ENCODE data around the gene SP1.
"Not testable (repeated sequence)": the region's sequence is repeated elsewhere in the genome, so short reads cannot be mapped to it uniquely, and the experiment has no call there.

The SP1 gene

DNA sequence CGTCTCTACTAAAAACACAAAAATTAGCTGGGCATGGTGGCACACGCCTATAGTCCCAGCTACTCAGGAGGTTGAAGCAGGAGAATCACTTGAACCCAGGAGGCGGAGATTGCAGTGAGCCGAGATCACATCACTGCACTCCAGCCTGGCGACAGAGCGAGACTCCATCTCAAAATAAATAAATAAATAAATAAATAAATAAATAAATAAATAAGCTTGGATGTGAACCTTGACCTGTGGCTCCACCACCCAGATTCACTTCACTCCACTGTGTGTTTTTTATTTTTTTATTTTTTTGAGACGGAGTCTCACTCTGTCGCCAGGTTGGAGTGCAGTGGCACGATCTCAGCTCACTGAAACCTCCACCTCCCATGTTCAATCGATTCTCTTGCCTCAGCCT is 18.3 kb upstream of the SP1 start:
- not testable (repeated sequence) for DNase-seq

DNA sequence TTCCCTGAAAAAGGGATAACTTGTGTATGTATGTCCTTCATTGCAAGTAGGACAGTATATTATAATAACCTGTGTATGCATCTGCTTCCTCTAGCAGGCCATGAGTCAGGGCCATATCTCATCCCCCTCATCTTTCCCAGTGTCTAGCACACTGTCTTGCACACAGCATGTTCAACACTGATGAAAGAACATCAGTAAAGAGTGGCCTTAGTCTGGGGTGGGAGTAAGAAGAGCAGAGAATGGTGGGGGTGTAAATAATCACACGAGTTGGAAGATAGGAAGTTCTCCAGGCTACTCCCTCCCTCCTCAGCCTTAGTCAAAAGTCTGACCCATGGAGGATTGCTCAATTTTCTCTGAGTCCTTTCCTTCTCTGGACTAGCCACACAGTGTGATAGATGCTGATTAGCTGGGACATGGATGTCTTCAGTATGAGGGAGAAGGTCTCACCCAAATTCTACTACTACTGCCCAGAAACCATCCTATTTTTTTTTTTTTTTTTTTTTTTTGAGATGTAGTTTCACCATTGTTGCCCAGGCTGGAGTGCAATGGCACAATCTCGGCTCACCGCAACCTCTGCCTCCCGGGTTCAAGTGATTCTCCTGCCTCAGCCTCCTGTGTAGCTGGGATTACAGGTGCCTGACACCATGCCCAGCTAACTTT is 14.6 kb upstream of the SP1 start:
- DNase-seq = no peak

DNA sequence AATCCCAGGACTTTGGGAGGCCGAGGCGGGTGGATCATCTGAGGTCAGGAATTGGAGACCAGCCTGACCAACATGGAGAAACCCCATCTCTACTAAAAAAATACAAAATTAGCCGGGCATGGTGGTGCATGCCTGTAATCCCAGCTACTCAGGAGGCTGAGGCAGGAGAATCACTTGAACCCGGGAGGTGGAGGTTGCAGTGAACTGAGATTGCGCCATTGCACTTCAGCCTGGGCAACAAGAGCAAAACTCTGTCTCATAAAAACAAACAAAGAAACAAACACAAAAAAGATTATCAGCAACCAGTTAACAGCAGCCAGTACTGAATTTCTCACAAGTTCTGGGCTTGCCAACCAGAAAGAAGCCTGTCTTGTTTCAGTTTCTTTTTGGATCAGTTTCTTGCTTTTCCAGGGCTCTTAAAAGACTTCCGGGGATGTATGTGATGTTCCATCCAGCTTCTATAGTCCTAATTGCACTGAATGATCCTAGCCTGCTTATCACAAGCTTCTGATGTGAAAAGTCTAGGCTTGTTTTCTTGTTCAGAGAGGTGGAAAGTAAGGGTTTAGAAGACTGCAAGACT is 6.3 kb upstream of the SP1 start:
- not testable (repeated sequence) for DNase-seq

DNA sequence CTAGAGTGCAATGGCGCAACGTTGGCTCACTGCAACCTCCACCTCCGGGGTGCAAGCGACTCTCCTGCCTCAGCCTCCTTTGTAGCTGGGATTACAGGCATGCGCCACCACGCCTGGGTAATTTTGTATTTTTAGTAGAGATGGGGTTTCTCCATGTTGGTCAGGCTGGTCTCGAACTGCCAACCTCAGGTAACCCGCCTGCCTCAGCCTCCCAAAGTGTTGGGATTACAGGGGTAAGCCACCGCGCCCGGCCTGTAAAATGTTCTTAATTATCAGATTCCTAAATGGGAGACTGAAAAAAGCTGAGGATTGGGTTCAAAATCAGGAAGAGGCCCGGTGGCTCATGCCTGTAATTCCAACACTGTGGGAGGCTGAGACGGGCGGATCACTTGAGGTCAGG is 5.7 kb upstream of the SP1 start:
- DNase-seq = not testable (repeated sequence)

DNA sequence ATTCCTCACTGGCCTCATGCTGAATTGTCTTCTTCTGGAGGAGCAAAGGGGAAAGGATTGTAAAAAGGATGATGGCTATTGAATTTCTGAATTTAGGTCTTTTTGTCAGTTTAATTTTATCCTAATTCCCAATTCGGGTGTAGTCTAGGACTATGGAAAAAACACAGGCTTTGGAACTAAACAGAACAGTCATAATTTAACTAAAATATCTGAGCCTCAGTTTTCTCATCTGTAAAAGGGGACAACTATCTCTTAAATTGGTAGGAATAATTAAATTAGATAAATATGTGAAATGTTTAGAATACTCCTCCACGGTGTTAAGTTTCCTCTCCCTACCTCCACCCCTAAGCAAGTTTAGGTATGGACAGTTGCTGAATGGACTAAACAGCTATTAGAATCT is 3.2 kb upstream of the SP1 start:
- DNase-seq = no peak

DNA sequence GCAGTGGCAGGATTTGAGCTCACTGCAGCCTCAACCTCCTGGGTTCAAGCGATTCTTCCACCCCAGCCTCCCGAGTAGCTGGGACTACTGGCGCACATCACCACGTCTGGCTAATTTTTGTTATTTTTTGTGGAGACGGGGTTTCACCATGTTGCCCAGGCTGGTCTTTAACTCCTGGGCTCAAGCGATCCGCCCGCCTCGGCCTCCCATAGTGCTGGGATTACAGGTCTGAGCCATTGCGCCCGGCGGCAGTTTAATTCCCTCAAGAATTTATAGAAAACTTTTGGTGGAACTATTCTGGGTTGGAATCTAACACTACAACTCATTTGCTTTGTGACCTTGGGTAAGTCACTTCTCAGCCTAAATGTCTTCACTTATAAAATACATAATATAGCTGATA is 1.8 kb upstream of the SP1 start:
- DNase-seq = no peak

DNA sequence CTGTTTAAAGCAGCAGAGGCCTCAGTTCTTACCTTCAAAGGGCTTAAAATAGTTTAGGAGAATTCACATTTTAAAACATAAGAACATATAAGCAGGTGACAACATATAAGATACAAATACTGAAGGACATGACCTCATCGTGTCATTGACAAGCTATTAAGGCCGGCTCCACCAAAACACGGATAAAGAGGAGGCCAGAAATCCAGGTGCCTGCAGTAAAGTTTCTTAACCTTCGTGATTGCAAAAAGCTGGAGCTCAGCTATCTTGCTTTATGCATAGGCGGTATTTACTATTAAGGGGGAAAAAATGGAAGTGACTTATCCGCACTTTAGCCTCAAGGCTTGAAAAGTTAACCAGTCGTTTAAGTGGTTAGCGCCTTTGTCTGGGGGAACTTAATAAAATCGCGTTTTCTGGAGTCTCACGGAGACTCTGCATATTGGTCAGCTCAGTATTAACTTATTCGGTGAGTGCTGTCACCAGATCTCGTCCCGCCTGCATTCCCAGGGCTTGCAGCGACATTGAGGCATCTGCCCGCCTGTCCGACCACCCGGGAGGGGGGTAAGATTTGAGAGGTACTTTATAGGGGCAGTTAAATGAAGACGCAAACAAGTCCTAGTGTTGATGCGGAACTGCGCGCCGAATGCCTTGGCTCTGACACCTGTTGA is 1.1 kb upstream of the SP1 start:
- no peak for DNase-seq

DNA sequence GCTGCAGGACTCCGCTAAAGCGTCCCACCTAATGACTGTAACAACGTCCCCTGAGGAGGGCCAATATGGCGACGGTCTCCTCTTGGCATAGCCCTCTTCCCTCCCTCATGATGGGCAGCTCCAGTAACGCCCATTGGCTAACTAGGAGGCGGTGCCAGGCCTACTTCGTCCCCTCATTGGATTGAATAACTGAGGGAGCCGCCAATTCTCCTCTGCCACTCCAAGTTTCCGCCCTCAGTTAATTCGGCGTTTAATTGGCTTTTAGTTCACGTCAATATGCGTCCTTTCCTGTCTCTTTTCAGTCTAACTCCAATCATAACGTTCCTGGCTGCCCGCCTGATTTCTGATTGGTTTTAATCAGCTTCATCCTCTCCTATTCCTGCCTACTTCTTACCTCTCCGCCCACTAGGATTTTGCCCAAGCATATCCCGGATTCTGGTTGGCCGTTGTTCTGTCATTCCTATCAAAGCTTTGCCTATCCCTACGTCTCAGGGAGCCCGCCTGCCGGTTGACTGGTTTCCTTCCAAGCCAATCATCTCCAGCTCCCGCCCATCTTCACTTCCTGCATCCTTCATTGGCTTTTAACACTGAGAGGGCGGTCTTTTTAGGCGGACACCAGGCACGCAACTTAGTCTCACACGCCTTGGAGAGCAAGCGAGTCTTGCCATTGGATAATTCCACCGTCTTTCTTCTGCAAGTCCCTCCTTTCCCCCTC is 430 bp upstream of the SP1 start:
- DNase-seq = peak; percentile 99

DNA sequence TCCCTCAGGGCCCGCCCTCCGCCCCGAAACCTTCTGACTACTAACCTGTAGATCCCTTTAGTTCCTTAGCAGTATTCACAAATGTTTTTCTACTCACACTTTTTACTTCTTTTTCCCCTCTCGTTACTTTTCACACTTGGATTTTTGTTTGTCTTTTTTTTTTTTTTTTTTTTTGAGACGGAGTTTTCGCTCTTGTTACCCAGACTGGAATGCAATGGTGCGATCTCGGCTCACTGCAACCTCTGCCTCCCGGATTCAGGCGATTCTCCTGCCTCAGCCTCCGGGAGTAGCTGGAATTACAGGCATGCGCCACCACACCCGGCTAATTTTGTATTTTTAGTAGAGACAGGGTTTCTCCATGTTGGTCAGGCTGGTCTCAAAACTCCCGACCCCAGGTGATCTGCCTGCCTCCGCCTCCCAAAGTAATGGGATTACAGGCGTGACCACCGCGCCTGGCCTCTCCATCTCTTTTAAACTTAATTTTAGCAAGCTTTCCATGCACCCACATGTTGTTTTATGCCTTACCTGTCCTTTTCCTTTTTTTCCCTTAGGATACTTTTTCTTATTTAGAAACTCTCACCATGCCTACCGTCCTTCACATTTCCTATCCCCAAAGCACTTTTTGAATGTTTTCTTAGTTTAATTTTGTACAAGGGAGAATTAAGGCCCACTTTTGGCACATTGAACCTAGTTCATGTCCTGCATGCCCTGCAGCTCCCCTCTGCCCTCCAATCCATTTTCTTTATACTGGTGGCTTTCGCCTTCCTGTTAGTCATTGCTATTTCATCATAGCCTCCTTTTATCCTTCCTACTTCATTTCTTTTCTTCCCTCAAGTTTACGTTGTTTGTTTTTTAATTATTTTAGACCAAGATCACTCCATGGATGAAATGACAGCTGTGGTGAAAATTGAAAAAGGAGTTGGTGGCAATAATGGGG is 1.1 kb downstream of the SP1 start:
- no peak for DNase-seq

DNA sequence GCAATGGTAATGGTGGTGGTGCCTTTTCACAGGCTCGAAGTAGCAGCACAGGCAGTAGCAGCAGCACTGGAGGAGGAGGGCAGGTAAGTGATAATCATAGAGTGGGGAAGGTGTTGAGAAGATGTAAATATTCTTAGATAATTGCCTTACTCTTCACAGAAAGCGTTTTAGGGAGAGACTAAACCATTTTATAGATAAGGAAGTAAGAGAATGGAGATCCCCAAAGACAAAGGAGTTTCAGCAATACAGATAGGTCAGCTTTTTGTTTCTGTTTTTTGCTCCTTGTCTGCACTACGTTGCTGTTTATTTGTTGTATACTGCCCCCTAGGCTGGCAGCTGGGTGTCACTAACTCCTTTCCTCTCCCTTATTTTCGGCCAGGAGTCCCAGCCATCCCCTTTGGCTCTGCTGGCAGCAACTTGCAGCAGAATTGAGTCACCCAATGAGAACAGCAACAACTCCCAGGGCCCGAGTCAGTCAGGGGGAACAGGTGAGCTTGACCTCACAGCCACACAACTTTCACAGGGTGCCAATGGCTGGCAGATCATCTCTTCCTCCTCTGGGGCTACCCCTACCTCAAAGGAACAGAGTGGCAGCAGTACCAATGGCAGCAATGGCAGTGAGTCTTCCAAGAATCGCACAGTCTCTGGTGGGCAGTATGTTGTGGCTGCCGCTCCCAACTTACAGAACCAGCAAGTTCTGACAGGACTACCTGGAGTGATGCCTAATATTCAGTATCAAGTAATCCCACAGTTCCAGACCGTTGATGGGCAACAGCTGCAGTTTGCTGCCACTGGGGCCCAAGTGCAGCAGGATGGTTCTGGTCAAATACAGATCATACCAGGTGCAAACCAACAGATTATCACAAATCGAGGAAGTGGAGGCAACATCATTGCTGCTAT is 2.0 kb downstream of the SP1 start:
- peak; percentile 15 for DNase-seq

DNA sequence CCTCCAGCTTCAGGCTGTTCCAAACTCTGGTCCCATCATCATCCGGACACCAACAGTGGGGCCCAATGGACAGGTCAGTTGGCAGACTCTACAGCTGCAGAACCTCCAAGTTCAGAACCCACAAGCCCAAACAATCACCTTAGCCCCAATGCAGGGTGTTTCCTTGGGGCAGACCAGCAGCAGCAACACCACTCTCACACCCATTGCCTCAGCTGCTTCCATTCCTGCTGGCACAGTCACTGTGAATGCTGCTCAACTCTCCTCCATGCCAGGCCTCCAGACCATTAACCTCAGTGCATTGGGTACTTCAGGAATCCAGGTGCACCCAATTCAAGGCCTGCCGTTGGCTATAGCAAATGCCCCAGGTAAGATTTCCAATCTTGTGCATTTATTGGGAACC is 3.3 kb downstream of the SP1 start:
- no peak for DNase-seq

DNA sequence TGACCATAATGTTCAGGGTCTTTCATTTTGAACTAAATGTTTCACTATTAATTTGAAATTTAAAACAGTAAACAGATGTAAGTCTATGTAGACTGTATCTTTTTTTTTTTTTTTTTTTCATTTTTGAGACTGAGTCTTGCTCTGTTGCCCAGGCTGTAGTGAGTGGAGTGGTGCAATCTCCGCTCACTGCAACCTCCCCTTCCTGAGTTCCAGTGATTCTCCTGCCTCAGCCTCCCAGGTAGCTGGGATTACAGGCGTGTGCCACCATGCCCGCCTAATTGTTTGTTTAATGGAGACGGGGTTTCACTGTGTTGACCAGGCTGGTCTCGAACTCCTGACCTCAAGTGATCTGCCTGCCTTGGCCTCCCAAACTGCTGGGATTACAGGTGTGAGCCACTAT is 6.4 kb downstream of the SP1 start:
- DNase-seq = not testable (repeated sequence)

DNA sequence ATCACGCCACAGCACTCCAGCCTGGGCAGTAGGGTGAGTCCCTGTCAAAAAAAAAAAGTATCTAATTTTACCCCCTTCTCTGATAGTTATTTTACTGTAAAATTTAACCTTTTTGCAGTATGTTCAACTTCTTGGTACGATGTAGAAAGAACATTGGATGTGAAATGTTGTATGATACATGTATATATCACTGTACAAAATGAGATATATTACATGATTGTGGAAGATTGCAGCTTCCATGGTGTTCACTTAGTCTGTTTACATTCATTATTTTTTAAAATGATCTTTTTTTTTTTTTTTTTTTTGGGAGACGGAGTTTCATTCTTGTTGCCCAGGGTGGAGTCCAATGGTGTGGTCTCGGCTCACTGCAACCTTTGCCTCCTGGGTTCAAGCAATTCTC is 9.0 kb downstream of the SP1 start:
- DNase-seq = no peak

DNA sequence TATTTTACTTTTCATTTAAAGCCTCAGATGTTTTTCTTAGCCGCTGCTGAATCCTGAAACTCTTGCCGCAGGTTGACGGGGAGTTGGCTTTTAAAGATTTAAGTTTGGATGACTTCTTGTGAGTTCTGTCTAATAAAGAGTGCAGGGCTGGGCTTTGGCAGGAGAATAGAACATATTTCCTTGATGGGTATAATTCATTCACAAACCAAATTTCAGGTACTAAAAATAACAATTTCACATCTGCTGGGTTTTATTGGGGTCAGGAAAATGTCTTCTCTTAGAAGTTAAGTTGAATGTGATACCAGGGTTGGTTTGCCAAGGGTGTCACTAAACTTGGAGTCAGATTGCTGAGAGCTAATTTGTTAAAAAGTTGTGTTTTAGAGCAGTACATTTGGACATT is 9.7 kb downstream of the SP1 start:
- no peak for DNase-seq

DNA sequence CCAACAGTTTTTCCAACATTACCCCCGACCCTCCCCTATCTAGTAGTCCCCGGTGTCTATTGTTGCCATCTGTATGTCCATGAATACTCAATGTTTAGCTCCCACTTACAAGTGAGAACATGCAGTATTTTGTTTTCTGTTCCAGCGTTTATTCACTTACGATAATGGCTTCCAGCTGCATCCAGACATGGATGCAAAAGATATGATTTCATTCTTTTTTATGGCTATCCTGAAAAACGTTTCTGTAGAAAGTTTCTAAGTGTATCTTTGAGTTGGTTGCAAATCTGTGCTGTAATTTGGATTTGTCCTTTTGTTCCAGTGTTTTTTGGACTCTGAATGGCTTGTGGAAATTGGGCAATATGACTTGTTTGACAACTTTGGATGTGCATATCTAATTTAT is 11.7 kb downstream of the SP1 start:
- DNase-seq = no peak

DNA sequence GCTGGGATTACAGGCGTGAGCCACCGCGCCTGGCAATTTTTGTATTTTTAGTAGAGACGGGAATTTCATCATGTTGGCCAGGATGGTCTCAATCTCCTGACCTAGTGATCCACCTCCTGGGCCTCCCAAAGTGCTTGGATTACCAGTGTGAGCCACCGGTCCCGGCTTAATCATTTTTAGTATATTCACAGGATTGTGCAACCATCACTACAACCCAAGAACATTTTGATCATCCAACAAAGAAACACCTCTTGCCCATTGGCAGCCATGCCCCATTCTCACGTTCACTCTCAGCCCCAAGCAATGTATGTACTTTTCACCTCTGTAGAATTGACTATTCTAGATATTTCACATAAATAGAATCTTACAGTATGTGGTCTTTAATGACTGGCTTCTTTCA is 19.9 kb downstream of the SP1 start:
- no peak for DNase-seq

DNA sequence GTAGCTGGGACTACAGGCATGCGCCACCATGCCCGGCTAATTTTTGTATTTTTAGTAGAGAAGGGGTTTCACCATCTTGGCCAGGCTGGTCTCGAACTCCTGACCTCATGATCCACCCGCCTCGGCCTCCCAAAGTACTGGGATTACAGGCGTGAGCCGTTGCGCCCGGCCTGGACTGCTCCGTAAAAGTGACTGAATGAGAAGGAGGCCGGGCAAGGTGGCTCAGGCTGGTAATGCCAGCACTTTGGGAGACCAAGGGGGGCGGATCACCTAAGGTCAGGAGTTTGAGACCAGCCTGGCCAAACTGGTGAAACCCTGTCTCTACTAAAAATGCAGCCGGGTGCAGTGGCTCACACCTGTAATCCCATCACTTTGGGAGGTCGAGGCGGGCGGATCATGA is 22.4 kb downstream of the SP1 start:
- not testable (repeated sequence) for DNase-seq

DNA sequence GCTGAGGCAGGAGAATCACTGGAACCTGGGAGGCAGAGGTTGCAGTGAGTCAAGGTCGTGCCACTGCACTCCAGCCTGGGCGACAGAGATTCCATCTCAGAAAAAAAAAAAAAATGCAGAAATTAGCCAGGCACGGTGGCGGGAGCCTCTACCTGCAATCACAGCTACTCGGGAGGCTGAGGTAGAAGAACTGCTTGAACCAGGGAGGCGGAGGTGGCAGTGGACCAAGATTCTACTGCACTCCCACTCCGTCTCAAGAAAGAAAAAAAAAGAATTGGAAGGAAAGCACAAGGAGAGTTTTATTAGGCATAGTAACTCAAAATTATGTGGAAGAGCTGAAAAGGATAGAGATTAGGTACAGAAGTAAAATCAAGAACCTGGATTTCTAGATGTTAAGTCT is 22.9 kb downstream of the SP1 start:
- DNase-seq = no peak

DNA sequence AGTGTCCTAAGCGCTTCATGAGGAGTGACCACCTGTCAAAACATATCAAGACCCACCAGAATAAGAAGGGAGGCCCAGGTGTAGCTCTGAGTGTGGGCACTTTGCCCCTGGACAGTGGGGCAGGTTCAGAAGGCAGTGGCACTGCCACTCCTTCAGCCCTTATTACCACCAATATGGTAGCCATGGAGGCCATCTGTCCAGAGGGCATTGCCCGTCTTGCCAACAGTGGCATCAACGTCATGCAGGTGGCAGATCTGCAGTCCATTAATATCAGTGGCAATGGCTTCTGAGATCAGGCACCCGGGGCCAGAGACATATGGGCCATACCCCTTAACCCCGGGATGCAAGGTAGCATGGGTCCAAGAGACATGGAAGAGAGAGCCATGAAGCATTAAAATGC is 31.0 kb downstream of the SP1 start:
- DNase-seq = no peak

DNA sequence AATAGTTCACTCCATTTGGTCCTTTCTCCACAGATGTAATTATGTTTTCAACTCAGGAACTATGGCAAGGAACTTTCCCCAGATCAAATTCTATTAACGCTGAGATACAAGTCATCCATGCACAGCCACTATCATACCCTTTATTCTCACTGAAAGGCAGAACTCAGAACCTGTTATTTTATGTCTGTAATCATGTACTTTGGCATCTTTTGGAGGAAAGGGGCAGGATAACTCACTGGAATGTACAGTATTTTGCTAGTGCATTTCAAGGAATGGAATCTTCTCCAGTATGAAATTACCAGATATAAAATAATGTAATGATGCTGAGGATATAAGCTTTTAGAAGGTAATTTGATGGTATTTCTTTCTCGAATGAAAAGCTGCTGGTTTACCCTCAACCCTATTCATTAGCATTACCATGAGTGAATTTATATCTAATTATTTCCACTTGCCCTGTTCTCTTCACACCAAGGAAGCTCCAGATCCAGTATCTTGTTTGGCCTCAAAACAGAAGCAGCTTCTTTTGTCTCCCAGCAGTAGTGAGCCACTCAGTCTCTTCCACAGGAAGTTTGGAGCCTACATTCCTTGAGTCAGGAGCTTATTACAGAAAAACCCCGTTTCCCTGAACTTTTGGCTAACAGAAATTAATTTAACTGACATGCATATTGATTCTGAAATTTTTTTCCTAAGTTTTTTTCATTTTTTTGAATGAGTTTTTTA is 33.7 kb downstream of the SP1 start:
- no peak for DNase-seq

DNA sequence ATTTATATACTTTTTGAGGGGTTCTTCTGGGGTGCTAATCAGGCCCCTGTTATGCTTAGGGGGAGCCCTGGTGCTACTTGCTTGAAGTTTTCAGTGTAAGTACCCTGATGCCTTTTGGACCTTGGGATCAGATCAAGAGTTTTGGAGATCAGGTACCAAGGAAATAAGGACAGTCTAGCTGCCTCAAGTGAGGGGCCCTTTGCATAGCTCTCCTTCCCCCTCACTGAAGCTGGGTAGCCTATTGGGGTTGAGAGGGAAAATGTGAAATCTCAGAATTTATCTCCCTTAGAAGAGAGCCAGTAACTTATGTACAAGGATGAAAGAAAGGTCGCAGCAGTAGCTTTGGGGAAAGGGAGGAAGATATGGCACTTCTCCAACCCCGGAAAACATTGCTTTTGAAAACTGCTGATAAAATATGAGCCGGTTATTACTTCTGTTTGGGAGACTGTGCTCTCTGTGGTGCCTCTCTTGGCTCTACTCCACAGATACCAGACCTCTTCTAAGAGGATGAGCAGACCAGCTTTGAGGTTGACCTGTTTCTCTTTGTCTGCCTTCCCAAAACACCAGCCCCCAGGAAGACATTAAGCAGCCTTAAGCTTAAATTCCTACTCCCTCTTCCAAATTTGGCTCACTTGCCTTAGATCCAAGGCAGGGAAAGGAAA is 34.9 kb downstream of the SP1 start:
- DNase-seq = no peak
